GM20431 (cell line): ENCODE measurements around the gene GFI1.
"Not testable (repeated sequence)": the region's sequence is repeated elsewhere in the genome, so short reads cannot be mapped to it uniquely, and the experiment has no call there.

Source experiments
- in situ Hi-C: fragments of 300-500 bp; cut with MseI, MboI; formaldehyde crosslinking; loops from one replicate; pipeline ENCODE4 v1.15.0; 2020; ENCODE audit warnings: low sequenced_read_pairs; ENCODE audit not compliant: unreplicated experiment

GFI1 gene

DNA sequence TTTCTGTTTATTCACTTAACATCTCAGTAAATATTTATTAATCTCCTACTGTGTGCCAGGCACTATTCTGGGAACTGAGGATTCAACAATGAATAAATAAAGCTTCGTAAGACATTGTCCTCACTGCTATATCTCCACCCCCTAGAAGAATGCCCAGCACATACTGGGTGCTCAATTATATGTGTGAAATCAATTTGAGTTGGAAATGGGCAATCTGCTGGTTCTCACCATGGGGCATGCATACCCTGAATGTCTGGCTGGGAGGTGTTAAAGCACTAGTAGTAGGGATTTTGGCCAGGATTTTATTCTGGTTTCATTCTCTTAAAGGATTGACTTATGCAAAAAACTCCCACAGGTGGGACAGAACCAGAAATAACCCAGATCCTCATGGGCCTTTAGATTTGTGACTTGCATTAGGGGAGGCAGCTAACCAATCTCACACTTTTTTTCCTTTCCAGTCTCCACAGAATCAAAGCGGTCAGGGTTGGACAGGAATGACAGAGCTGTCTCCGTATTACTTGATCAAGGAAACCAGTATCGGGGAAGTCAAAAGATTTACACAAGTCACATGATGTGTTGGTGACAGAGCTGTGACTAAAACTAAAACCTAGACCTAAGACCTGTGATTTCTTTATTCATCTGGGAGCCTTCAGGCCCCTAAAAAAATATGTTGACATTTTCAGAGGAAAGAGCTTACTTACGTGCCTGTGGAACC lies 12.8 kb downstream of the GFI1 start:
- in situ Hi-C loops = no loop called here

GRCh38 chr1:92470216-92470615 lies 16.5 kb downstream of the GFI1 start:
- in situ Hi-C loops = no loop called here

DNA sequence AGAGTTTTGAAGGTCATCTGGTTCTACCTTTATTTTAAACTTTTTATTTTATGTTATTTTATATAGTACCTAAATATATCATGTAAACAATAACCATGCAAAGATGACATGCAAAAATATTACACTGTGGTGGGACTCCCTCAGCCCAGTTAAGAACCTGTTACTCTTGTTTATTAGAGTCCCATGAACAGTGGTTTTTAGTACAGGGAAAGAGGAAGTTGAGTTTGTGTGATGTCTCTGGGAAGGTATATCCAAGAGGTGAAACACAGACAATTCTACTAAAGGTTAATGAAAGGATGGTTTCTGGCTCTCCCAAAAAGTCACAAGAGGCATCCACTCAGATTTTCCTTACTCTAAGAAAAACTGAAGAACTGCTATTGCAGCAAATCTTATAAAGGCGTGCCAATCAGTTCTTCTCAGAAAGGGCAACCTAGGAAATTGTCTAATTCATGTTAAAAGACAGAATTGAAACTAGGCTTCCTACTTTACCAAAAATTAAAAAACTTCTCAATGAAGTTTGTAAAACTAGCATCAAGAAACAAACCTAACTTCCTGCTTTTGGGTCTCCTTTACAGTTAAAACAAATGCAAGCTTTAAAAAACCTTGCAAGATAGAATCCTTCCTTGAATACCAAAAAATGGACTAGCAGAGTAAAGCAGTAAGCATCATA lies 19.9 kb downstream of the GFI1 start:
- in situ Hi-C loops = no loop called here

DNA sequence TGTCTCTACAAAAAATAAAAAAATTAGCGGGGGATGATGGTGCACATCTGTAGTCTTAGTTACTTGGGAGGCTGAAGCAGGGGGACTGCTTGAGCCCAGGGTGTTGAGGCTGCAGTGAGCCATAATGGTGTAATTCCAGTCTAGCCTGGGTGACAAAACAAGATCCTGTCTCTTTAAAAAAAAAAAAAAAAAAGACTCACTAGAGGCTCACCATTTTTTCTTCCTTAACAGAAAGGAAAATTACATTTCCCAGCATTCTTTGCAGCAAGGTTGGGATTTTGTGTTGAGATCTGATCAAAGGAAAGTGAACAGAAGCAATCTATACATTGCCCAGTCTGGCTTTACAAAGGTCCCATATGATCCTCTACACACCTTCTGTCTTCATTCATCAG lies 21.5 kb downstream of the GFI1 start:
- in situ Hi-C loops = no loop called here

GRCh38 chr1:92464588-92465255 lies 22.0 kb downstream of the GFI1 start:
- in situ Hi-C loops = no loop called here

- in situ Hi-C loops = no loop called here
Measured at GRCh38 chr1:92461364-92462097, 25.2 kb downstream of the GFI1 start.

DNA sequence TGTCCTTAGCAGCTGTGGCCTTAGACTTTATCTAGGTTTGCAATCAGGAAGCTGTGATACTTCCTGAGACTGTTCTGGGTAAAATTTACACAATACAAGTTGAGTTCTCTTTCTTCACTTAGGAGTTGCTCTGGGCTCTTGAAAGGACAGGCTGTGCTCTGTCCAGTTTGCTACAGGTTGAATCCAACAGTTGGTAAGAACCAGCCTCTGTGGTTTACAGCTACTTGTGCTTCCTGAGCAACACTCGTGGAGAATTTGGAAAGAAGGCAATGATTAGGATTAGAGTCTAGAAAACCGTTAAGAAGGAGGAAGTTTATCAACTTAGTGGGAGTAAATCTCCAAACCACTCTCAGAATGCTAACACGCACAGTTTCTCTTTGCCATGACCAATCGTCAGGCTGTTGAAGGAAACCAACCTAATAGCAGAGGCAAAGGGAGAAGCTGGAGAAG lies 26.8 kb downstream of the GFI1 start:
- in situ Hi-C loops = no loop called here

DNA sequence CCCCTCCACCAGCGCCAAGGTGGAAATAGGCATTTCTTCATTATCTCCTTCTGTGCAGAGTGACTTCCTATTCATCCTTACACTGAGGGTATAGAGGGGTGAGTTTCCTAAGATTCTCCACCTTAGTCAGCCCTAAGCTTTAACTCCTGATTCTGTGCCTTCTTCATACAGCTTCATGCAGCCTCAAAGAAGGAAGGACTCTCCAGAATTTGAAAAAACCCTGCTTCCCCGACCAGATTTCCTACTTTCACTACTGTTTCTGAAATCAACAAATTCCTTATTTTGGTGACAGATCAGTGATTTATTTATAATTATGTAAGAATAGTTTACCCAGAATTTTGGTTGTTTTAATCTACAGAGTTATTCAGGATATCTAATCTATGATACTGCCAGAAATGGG lies 28.6 kb downstream of the GFI1 start:
- in situ Hi-C loops = no loop called here

DNA sequence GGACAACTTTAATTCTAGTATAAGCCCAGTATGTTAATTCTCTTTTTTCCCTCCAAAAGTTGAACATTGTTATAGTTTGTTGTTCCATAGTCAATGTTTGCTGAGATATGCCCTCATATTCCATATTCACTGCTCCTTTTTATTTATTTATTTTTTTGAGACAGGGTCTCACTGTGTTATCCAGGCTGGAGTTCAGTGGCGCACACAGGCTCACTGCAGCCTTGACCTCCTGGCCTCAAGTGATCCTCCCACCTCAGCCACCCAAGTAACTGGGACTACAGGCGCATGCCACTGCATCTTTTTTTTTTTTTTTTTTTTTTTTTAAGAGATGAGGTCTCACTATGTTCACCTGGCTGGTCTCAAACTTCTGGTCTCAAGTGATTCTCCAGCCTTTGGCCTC lies 38.7 kb downstream of the GFI1 start:
- in situ Hi-C loops = no loop called here

GRCh38 chr1:92447033-92447681 lies 39.6 kb downstream of the GFI1 start:
- in situ Hi-C loops = no loop called here

- in situ Hi-C loops = no loop called here
Measured at GRCh38 chr1:92446546-92446945, 40.2 kb downstream of the GFI1 start.

DNA sequence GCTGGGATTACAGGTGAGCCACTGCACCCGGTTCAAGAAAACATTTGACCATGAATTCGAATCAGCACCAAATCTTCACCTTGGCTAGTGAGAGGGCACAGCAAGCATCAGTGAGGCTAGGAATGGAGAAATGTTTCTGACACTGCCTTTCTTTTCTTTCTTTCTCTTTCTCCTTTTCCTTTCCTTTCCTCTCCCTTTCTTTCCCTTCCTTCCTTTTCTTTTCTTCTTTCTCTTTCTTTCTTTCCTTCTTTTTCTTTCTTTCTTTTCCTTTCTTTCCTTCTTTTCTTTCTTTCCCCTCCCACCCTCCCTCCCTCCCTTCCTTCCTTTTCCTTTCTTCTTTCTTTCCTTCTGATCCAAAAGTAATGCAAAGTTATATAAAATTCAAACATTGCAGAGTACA lies 40.9 kb downstream of the GFI1 start:
- in situ Hi-C loops = no loop called here

GRCh38 chr1:92444351-92444750 lies 42.4 kb downstream of the GFI1 start:
- in situ Hi-C loops = no loop called here

DNA sequence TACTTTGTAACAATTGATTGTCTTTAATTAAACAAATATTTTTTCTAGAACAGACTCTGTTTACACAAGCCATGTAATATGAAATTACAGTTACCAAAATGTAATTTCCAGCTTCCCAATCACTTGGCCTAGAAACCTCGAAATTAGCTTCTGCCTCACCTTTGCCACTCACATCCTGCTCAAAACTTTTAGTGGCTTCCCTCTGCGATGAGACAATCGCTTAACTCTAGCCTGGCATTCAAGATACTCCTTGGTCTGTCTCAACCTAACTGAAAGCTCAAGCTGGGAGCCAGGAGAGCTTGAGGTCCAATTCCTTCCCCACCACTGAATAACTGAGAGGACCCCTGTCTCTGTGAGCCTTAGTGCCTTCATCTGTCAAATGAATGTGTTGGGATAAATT lies 42.8 kb downstream of the GFI1 start:
- in situ Hi-C loops = no loop called here

- in situ Hi-C loops = no loop called here
Measured at GRCh38 chr1:92442351-92442750, 44.4 kb downstream of the GFI1 start.

DNA sequence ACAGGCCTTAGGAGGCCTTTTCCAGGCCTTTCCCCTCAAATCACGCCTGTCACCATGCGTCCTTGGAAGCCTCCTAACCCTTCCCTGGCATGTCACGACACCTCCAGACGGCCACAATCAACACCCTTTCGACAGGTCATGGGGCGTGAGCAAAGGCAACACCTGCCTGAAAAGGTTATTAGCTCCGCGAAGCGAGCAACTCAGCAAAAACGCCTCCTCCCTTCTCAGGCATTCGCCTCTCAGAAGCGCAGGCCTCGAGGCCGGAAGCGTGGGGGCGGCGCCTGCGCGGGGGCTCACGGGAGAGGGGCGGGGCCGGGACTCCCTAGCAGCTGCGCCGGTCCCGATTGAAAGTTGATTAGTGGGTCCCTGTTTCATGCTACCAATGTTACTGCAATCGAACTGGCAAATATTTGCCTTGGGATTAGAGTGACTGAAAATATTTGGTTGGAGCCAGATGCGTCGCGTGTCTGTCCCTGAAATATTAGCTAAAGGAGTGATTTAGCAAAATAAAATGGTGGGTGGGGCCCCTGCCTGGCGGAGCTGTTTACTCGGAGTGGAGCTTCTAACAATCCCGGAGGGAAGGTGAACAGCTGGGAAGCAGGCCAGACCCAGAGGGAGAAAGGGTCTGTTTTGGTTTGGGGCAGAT lies 44.9 kb downstream of the GFI1 start:
- in situ Hi-C loops = no loop called here

DNA sequence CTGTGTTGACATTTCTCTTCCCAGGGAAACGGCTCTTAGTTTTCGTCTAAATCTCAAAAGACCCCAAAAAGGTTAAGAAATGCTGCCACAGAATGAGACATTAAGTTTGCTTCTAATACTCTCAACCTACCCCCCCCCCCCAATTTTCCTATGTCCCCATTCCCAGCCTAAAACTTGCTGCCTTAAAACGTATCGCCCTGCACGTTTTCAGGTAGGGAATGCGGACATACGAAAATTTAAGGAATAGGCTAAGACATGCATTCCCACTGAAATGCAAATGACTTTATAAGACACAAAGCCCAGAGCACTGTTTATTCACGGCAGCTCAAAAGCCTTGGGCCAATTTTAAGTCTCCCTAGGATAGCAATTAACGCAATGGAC lies 45.4 kb downstream of the GFI1 start:
- in situ Hi-C loops = no loop called here

DNA sequence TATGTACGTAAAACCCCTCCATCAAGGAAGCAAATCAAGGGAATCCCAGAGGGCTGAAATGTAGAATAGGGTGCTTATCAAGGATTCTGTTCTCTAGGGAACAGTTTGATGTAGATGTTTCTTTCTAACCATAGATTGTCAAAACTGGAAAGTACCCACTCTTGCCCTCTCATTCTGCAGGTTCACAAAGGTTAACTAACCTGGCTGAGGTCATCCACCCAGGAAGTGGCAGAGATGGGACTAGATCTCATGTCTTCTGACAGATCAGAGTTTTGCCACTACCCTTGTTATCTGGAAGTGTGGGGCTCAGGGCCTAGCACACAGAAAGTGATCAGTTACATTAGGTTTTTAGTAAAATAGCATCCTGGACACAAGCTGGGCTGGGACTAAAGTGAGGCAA lies 47.4 kb downstream of the GFI1 start:
- in situ Hi-C loops = no loop called here

- in situ Hi-C loops = not testable (repeated sequence)
Measured at GRCh38 chr1:92434572-92434971, 52.2 kb downstream of the GFI1 start.

GRCh38 chr1:92430030-92430429 lies 56.7 kb downstream of the GFI1 start:
- in situ Hi-C loops = no loop called here
